ENCODE data around the gene ZNF138.

GRCh38 chr7:64871761-64872160 is 77.5 kb downstream of the ZNF138 start:
- no peak for TF ChIP-seq CTCF (IDR thresholded peaks at IDR 0.05; ENCODE audit: insufficient read depth, low read length)
- no peak for TF ChIP-seq REST (IDR thresholded peaks at IDR 0.05; ENCODE audit: insufficient replicate concordance, low read depth)
- TF ChIP-seq POLR2AphosphoS5 (IDR thresholded peaks at IDR 0.05; ENCODE audit: low read depth): no peak

All from HL-60 (cell line).